GM13976 (cell line): ENCODE measurements around the gene CECR2.

ENCODE experiments used
- DNase-seq: peaks from one replicate; pipeline ENCODE4 v3.0.0; 2012; ENCODE audit warnings: low spot score
- in situ Hi-C: fragments of 300-500 bp; cut with MboI; formaldehyde crosslinking; loops from one replicate; pipeline ENCODE4 v1.12.0; 2022; ENCODE audit warnings: low sequenced_read_pairs, mixed read lengths, inconsistent platforms; ENCODE audit not compliant: unreplicated experiment
- TF ChIP-seq, protein P1 (sequence below): IDR thresholded peaks from 2 replicates; pipeline ENCODE4 v1.5.1; 2012; ENCODE audit warnings: borderline replicate concordance, mild to moderate bottlenecking; ENCODE audit not compliant: insufficient read depth; ENCODE audit errors: extremely low read depth, missing control alignments, control extremely low read depth

The CECR2 gene

DNA sequence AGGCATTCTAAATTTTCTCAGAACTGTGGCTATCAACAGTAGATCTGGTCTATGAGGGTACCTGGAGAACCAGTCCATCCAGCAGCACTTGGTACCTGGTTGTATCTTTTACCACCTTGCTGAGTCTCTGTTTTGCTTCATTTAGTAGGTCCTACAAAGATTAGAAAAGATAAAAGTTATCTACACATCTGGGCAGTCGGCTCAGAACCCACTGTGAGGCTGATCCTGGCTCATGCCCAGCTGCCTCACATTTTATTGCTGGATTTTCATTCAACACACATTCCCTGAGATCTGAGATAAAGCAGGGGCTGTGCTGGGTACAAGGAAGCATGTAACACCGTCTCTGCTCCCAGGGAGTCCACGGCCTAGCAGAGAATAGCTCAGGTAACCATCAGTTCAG, 231.8 kb downstream of the CECR2 start:
- TF ChIP-seq, protein P1, sequence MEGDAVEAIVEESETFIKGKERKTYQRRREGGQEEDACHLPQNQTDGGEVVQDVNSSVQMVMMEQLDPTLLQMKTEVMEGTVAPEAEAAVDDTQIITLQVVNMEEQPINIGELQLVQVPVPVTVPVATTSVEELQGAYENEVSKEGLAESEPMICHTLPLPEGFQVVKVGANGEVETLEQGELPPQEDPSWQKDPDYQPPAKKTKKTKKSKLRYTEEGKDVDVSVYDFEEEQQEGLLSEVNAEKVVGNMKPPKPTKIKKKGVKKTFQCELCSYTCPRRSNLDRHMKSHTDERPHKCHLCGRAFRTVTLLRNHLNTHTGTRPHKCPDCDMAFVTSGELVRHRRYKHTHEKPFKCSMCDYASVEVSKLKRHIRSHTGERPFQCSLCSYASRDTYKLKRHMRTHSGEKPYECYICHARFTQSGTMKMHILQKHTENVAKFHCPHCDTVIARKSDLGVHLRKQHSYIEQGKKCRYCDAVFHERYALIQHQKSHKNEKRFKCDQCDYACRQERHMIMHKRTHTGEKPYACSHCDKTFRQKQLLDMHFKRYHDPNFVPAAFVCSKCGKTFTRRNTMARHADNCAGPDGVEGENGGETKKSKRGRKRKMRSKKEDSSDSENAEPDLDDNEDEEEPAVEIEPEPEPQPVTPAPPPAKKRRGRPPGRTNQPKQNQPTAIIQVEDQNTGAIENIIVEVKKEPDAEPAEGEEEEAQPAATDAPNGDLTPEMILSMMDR = no peak
- in situ Hi-C loops = no loop called here
- no peak for DNase-seq

DNA sequence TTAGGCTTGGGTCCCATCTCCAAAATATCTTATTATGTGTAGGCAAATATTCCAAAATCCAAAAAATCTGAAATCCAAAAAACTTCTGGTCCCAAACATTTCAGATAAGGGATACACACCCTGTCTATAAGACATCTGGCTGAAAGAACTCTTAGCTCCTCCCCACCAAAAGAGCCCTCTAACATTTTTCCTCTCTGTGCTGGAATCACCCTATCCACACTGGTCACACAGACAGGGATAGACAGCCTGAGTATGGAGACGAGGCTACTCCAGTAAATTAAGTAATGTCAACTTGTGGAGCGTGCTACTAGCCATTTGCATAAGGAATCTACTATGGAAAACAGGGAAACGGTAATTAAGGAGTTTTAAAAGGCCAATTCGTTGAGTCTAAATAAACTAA, 234.4 kb downstream of the CECR2 start:
- TF ChIP-seq, protein P1 = no peak
- DNase-seq = no peak
- in situ Hi-C loops = no loop called here

DNA sequence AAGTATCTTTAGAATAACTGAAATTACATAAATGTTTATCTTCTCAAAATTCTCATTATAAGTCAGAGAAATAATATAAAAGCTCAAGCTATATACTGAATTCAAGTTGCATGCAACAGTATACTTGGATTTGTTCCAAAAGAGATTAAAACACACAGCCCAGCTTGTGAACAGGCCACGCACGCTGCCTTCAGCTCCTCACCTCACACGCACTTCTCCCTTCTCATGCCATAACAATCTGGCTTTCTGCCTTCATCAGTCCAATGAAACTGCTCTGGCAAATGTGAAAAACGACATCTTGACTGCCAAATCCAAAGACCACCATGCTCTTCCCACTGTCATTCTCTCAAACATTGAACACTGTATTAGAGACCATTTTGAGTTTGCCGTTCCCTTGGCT, 237.2 kb downstream of the CECR2 start:
- TF ChIP-seq, protein P1 = no peak
- no peak for DNase-seq
- in situ Hi-C loops = no loop called here
